Right ventricle myocardium superior (tissue), 1 donor: Measurements from ENCODE around the gene DSEL. TPM values are rescaled to one million over a fixed set of nuclear protein-coding genes. Genes with fewer than 3 reads are reported as not detected.
A peak's percentile ranks its signal among the peaks of the same experiment; 100 is the strongest.

Experiments
- ATAC-seq: fragments of 200-7000 bp; cut with Tn5 transposase; one replicate; pipeline ENCODE4 v1.9.1; 2020; ENCODE audit warnings: mild to moderate bottlenecking; ENCODE audit not compliant: poor library complexity
- DNase-seq: peaks from one replicate; pipeline ENCODE4 v3.0.0-alpha.2; 2020
- intact Hi-C: fragments of 100-400 bp; cut with DNase I; formaldehyde crosslinking; loops from one replicate; pipeline ENCODE4 v1.11.2; 2022
- total RNA-seq: library from RNA; stranded (reverse); fragmentation: NEBNext Ultra II Directional; extraction: Animal tissue kit (Norgen Biotek cat#: 25700); gene quantifications from one replicate; pipeline ENCODE4 v1.2.1, GENCODE V29; 2021
- donor health status: DM: no; HTN: yes; CAD: no; lungs with severe emphysema.

The DSEL gene
- total RNA-seq, 1 donor from 2014 or later = 1.7 TPM

- intact Hi-C loops = no loop called here
- ATAC-seq = peak; percentile 34
Measured at GRCh38 chr18:67509741-67510391, 6.7 kb downstream of the DSEL start.

GRCh38 chr18:67508146-67508545 is 8.4 kb downstream of the DSEL start:
- no peak for DNase-seq
- ATAC-seq = no peak
- intact Hi-C loops = no loop called here

More at GRCh38 chr18:67509741-67510391, 6.7 kb downstream of the DSEL start:
- no peak for DNase-seq

- no peak for DNase-seq
- intact Hi-C loops = no loop called here
Measured at GRCh38 chr18:67504739-67505138, 11.8 kb downstream of the DSEL start.

GRCh38 chr18:67500522-67501205 is 15.9 kb downstream of the DSEL start:
- ATAC-seq (no peak), DNase-seq (no peak)
- intact Hi-C loops = no loop called here

More at GRCh38 chr18:67504739-67505138, 11.8 kb downstream of the DSEL start:
- no peak for ATAC-seq

- DNase-seq = no peak
- intact Hi-C loops = no loop called here
- no peak for ATAC-seq
Measured at GRCh38 chr18:67496469-67496868, 20.1 kb downstream of the DSEL start.

GRCh38 chr18:67486534-67486933 is 30.0 kb downstream of the DSEL start:
- no peak for DNase-seq
- ATAC-seq = no peak
- intact Hi-C loops = no loop called here

GRCh38 chr18:67485655-67486054 is 30.9 kb downstream of the DSEL start:
- no peak for ATAC-seq
- no peak for DNase-seq
- intact Hi-C loops = no loop called here

GRCh38 chr18:67484458-67484857 is 32.1 kb downstream of the DSEL start:
- DNase-seq (no peak), ATAC-seq (no peak)
- intact Hi-C loops = no loop called here

- ATAC-seq (no peak), DNase-seq (no peak)
- intact Hi-C loops = no loop called here
Measured at GRCh38 chr18:67483952-67484351, 32.6 kb downstream of the DSEL start.

- ATAC-seq = no peak
- no peak for DNase-seq
- intact Hi-C loops = no loop called here
Measured at GRCh38 chr18:67483237-67483636, 33.3 kb downstream of the DSEL start.

GRCh38 chr18:67478249-67478648 is 38.3 kb downstream of the DSEL start:
- intact Hi-C loops = no loop called here
- ATAC-seq = no peak
- DNase-seq = no peak

GRCh38 chr18:67477522-67477921 is 39.0 kb downstream of the DSEL start:
- ATAC-seq (no peak), DNase-seq (no peak)
- intact Hi-C loops = no loop called here

- DNase-seq (no peak), ATAC-seq (no peak)
- intact Hi-C loops = no loop called here
Measured at GRCh38 chr18:67476585-67476984, 39.9 kb downstream of the DSEL start.

- intact Hi-C loops = no loop called here
- ATAC-seq = no peak
Measured at GRCh38 chr18:67475673-67476072, 40.8 kb downstream of the DSEL start.

GRCh38 chr18:67468038-67468437 is 48.5 kb downstream of the DSEL start:
- intact Hi-C loops = no loop called here
- no peak for ATAC-seq
- no peak for DNase-seq

More at GRCh38 chr18:67475673-67476072, 40.8 kb downstream of the DSEL start:
- no peak for DNase-seq

GRCh38 chr18:67467188-67467587 is 49.3 kb downstream of the DSEL start:
- intact Hi-C loops = no loop called here
- DNase-seq = no peak
- ATAC-seq = no peak

GRCh38 chr18:67464499-67464898 is 52.0 kb downstream of the DSEL start:
- no peak for ATAC-seq
- intact Hi-C loops = no loop called here
- DNase-seq = no peak

- ATAC-seq (no peak), DNase-seq (no peak)
- intact Hi-C loops = no loop called here
Measured at GRCh38 chr18:67463829-67464228, 52.7 kb downstream of the DSEL start.

- intact Hi-C loops = no loop called here
- ATAC-seq = no peak
Measured at GRCh38 chr18:67456711-67457110, 59.8 kb downstream of the DSEL start.

More at GRCh38 chr18:67456711-67457110, 59.8 kb downstream of the DSEL start:
- no peak for DNase-seq
